ENCODE measurements around the gene PGA5.

GRCh38 chr11:61258546-61258945, 17.6 kb downstream of the PGA5 start:
- TF ChIP-seq CTCF (IDR thresholded peaks at IDR 0.05) = no peak
- no peak for TF ChIP-seq POLR2AphosphoS5 (IDR thresholded peaks at IDR 0.05)
- TF ChIP-seq POLR2A (IDR thresholded peaks at IDR 0.05) = no peak
- no peak for TF ChIP-seq EP300 (IDR thresholded peaks at IDR 0.05)
